ENCODE data around the gene CCNE1. TPM values are rescaled to one million over a fixed set of nuclear protein-coding genes. Genes with fewer than 3 reads are reported as not detected.

CCNE1 gene
- total and polyA plus RNA-seq, 2 donors from 2014 or later = 1.3 to 1.4 TPM

GRCh38 chr19:29785955-29786589, 25.7 kb upstream of the CCNE1 start:
- Histone ChIP-seq H3K27ac (ENCODE audit: low read depth in 2 of 2, low read length in 2 of 2) (no peak overlapping the region), H3K9ac (ENCODE audit: low read length in 3 of 3) (no peak overlapping the region), H3K27me3 (ENCODE audit: control insufficient read depth, insufficient read depth, low read length) (no peaks in the 10 kb centered on the region), H3K4me1 (ENCODE audit: control insufficient read depth in 2 of 3, insufficient read depth in 2 of 3, low read depth in 1 of 3, low read length in 3 of 3) (no peaks in the 10 kb centered on the region), H3K36me3 (ENCODE audit: control insufficient read depth in 2 of 3, insufficient read depth in 3 of 3, low read length in 3 of 3) (no peaks in the 10 kb centered on the region), H3K4me3 (ENCODE audit: low read length in 3 of 3) (no peak overlapping the region), H3K9me3 (ENCODE audit: control insufficient read depth in 2 of 3, insufficient read depth in 1 of 3, low read length in 3 of 3) (no peaks in the 10 kb centered on the region)
- FAIRE-seq = no peak
- intact Hi-C loops (cut with DNase I) = no loop called here
- TF ChIP-seq, protein P1, sequence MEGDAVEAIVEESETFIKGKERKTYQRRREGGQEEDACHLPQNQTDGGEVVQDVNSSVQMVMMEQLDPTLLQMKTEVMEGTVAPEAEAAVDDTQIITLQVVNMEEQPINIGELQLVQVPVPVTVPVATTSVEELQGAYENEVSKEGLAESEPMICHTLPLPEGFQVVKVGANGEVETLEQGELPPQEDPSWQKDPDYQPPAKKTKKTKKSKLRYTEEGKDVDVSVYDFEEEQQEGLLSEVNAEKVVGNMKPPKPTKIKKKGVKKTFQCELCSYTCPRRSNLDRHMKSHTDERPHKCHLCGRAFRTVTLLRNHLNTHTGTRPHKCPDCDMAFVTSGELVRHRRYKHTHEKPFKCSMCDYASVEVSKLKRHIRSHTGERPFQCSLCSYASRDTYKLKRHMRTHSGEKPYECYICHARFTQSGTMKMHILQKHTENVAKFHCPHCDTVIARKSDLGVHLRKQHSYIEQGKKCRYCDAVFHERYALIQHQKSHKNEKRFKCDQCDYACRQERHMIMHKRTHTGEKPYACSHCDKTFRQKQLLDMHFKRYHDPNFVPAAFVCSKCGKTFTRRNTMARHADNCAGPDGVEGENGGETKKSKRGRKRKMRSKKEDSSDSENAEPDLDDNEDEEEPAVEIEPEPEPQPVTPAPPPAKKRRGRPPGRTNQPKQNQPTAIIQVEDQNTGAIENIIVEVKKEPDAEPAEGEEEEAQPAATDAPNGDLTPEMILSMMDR (IDR thresholded peaks at IDR 0.05; ENCODE audit: borderline replicate concordance, extremely low read depth, insufficient read depth) = no peak
- DNase-seq = no peak

DNA sequence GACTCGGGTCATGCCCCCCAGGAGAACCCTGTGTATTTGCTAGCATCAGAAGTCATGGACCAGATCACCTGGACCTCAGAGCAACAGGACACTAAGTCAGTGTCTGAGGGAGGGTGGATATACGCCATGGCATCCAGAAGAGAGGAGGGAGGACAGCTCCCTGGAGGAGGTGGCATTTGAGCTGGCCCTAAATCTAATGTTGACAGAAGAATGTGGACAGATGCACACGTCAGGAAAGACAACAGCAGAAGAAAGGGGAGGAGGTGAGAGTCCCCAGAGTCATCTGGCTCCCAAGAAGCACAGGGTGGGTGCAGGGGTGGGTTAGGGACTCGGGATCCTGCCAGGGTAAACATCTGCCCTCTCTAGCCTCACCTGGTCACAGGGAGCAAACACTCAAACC, 24.5 kb upstream of the CCNE1 start:
- Histone ChIP-seq H3K27me3 (ENCODE audit: control insufficient read depth, insufficient read depth, low read length) (no peaks in the 10 kb centered on the region), H3K36me3 (ENCODE audit: control insufficient read depth in 2 of 3, insufficient read depth in 3 of 3, low read length in 3 of 3) (no peaks in the 10 kb centered on the region), H3K4me3 (ENCODE audit: low read length in 3 of 3) (no peak overlapping the region), H3K9me3 (ENCODE audit: control insufficient read depth in 2 of 3, insufficient read depth in 1 of 3, low read length in 3 of 3) (no peaks in the 10 kb centered on the region), H3K9ac (ENCODE audit: low read length in 3 of 3) (no peak overlapping the region), H3K4me1 (ENCODE audit: control insufficient read depth in 2 of 3, insufficient read depth in 2 of 3, low read depth in 1 of 3, low read length in 3 of 3) (no peaks in the 10 kb centered on the region), H3K27ac (ENCODE audit: low read depth in 2 of 2, low read length in 2 of 2) (no peak overlapping the region)
- intact Hi-C loops (cut with DNase I) = no loop called here
- FAIRE-seq (no peak), DNase-seq (peak in 2 of 5 donors; percentile 27 to 51)
- TF ChIP-seq, protein P1 (IDR thresholded peaks at IDR 0.05; ENCODE audit: borderline replicate concordance, extremely low read depth, insufficient read depth) = no peak

DNA sequence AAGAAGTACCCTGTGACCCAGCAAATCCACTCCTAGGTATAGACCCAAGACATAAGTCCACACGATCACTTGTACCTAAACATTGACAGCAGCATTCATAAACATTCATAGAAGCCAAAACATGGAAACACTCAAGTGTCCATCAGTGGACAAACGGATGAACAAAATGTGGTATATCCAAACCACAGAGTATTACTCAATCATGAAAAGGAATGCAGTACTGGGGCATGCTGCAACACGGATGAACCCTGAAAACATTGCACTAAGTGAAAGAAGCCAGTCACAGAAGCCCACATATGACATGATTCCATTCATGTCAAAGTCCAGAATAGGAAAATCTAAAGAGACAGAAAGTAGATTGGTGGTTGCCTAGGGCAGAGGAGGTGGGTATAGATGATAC, 22.8 kb upstream of the CCNE1 start:
- intact Hi-C loops (cut with DNase I) = no loop called here
- FAIRE-seq (no peak), DNase-seq (no peak)

More for the DNA sequence above, 22.8 kb upstream of the CCNE1 start:
- Histone ChIP-seq H3K9me3 (ENCODE audit: control insufficient read depth in 2 of 3, insufficient read depth in 1 of 3, low read length in 3 of 3) (no peaks in the 10 kb centered on the region), H3K4me1 (ENCODE audit: control insufficient read depth in 2 of 3, insufficient read depth in 2 of 3, low read depth in 1 of 3, low read length in 3 of 3) (no peaks in the 10 kb centered on the region), H3K4me3 (ENCODE audit: low read length in 3 of 3) (no peak overlapping the region), H3K36me3 (ENCODE audit: control insufficient read depth in 2 of 3, insufficient read depth in 3 of 3, low read length in 3 of 3) (no peaks in the 10 kb centered on the region), H3K9ac (ENCODE audit: low read length in 3 of 3) (no peak overlapping the region), H3K27me3 (ENCODE audit: control insufficient read depth, insufficient read depth, low read length) (no peaks in the 10 kb centered on the region), H3K27ac (ENCODE audit: low read depth in 2 of 2, low read length in 2 of 2) (no peak overlapping the region)
- TF ChIP-seq, protein P1 (IDR thresholded peaks at IDR 0.05; ENCODE audit: borderline replicate concordance, extremely low read depth, insufficient read depth) = no peak
